Activated B cell treated with CpG ODN at 0.5 μM for 24 hours (primary cell): ENCODE measurements around the gene ASXL1. TPM values are rescaled to one million over a fixed set of nuclear protein-coding genes. Genes with fewer than 3 reads are reported as not detected.
"Not testable (repeated sequence)": the region's sequence is repeated elsewhere in the genome, so short reads cannot be mapped to it uniquely, and the experiment has no call there.

Experiments
- ATAC-seq: fragments of 200-7000 bp; cut with Tn5 transposase; one replicate; pipeline ENCODE4 v1.10.0; 2021; ENCODE audit warnings: low read depth, mild to moderate bottlenecking, moderate library complexity
- CTCF ChIA-PET: fragments of 350-600 bp; sonication (Branson Sonifier 250); formaldehyde crosslinking; loops from one replicate; lab custom pipeline; 2021; ENCODE audit warnings: antibody characterized with exemption; lab: Charles Lee
- POLR2A ChIA-PET: fragments of 350-600 bp; sonication (Branson Sonifier 250); formaldehyde crosslinking; loops from one replicate; lab custom pipeline; 2021; ENCODE audit warnings: antibody characterized with exemption; lab: Charles Lee
- DNase-seq: peaks from one replicate; pipeline ENCODE4 v3.0.0; 2022
- H3K27ac Mint-ChIP-seq: one replicate; pipeline ENCODE4 v1.8.0; 2020; ENCODE audit warnings: mixed read lengths
- H3K27me3 Mint-ChIP-seq: one replicate; pipeline ENCODE4 v1.8.0; 2021; ENCODE audit warnings: mixed read lengths
- H3K36me3 Mint-ChIP-seq: one replicate; pipeline ENCODE4 v1.8.0; 2021; ENCODE audit warnings: low read depth, mixed read lengths
- H3K4me1 Mint-ChIP-seq: one replicate; pipeline ENCODE4 v1.8.0; 2021; ENCODE audit warnings: mixed read lengths
- H3K4me3 Mint-ChIP-seq: one replicate; pipeline ENCODE4 v1.8.0; 2020; ENCODE audit warnings: mild to moderate bottlenecking, mixed read lengths
- H3K9me3 Mint-ChIP-seq: one replicate; pipeline ENCODE4 v1.8.0; 2020; ENCODE audit warnings: mixed read lengths
- intact Hi-C: fragments of 100-400 bp; cut with micrococcal nuclease; formaldehyde crosslinking; loops from one replicate; pipeline ENCODE4 v1.15.1; 2024
- total RNA-seq: library from RNA; stranded (reverse); gene quantifications from 2 replicates; pipeline ENCODE4 v1.2.3, GENCODE V29; 2022
- TF ChIP-seq, protein P1 (sequence below): fragments of 200-600 bp; IDR thresholded peaks from one replicate; pipeline ENCODE4 v1.8.0; 2022; ENCODE audit warnings: antibody characterized with exemption, mild to moderate bottlenecking

The ASXL1 gene
- total RNA-seq, 1 donor from 2014 or later = 169 TPM

DNA sequence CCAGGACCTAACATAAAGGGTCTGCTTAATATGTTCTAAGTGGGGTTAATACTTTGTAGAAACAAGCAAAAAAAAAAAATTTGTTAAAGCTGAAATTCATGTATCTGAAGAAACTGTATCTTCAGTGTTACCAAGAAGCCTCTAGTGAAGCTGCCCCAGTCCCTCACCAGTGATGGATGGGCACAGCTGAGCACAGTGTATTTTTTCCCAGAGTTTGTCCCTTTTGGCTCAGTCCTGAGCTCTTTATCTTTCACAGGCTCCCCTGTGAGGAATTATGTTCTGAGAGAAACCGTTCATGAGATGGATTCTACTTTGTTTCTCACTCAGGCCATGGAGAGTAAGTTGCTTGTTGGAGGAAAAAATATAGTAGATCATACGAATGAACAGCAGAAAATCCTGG lies 42.2 kb upstream of the ASXL1 start:
- TF ChIP-seq, protein P1, sequence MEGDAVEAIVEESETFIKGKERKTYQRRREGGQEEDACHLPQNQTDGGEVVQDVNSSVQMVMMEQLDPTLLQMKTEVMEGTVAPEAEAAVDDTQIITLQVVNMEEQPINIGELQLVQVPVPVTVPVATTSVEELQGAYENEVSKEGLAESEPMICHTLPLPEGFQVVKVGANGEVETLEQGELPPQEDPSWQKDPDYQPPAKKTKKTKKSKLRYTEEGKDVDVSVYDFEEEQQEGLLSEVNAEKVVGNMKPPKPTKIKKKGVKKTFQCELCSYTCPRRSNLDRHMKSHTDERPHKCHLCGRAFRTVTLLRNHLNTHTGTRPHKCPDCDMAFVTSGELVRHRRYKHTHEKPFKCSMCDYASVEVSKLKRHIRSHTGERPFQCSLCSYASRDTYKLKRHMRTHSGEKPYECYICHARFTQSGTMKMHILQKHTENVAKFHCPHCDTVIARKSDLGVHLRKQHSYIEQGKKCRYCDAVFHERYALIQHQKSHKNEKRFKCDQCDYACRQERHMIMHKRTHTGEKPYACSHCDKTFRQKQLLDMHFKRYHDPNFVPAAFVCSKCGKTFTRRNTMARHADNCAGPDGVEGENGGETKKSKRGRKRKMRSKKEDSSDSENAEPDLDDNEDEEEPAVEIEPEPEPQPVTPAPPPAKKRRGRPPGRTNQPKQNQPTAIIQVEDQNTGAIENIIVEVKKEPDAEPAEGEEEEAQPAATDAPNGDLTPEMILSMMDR = no peak
- no peak for DNase-seq
- ATAC-seq = no peak
- Mint-ChIP-seq H3K4me3 (no peak overlapping the region), H3K4me1 (no peaks in the 10 kb centered on the region), H3K27me3 (no peaks in the 10 kb centered on the region), H3K9me3 (no peaks in the 10 kb centered on the region), H3K27ac (peak overlapping the region; percentile 26), H3K36me3 (peaks cover 73% of the 10 kb centered on the region)
- intact Hi-C loops = no loop called here
- POLR2A ChIA-PET = interaction anchor here (0.6 kb wide), 1 partner anchor 270 kb away, joined by 3 read pairs; no protein-coding TSS in a partner anchor
- CTCF ChIA-PET = interaction anchor here (2.2 kb wide), 1 partner anchor 30 kb away, joined by 4 read pairs; no protein-coding TSS in a partner anchor

DNA sequence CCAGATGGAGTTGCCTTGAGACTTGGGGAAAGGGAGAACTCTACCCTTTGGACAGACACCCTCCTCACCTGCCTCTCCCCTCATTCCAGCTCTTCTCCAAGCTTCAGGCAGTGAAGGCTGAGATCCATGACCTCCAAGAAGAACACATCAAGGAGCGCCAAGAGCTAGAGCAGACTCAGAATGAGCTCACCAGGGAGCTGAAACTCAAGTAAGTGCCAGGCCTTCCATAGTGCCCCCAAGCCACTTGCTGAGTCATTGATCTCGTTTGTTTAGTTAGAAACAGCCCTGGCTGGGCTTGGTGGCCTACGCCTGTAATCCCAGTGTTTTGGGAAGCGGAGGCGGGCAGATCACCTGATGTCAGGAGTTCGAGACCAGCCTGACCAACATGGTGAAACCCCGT lies 41.5 kb upstream of the ASXL1 start:
- Mint-ChIP-seq H3K4me3 (no peak overlapping the region), H3K27ac (peak overlapping the region; percentile 77), H3K36me3 (peaks cover 75% of the 10 kb centered on the region), H3K4me1 (peaks cover 3% of the 10 kb centered on the region), H3K27me3 (no peaks in the 10 kb centered on the region), H3K9me3 (no peaks in the 10 kb centered on the region)
- ATAC-seq (no peak), DNase-seq (no peak)
- POLR2A ChIA-PET = interaction anchor here (0.7 kb wide), 1 partner anchor 10 kb away, joined by 3 read pairs; no protein-coding TSS in a partner anchor
- TF ChIP-seq, protein P1 = no peak
- intact Hi-C loops = no loop called here
- CTCF ChIA-PET = interaction anchor here (2.2 kb wide), 1 partner anchor 31 kb away, joined by 4 read pairs; no protein-coding TSS in a partner anchor

DNA sequence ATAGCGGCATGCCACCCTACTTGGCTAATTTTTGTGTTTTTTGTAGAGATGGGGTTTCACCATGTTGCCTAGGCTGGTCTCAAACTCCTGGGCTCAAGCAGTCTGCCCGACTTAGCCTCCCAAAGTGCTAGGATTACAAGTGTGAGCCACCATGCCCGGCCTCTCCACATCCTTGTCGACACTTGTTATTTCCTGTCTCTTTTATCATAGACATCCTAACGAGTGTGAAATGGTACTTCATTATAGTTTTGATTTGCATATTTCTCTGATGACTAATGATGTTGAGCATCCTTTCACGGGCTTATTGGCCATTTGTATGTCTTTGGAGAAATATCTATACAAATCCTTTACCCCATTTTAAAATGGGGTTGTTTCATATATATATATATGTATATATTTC lies 39.0 kb upstream of the ASXL1 start:
- no peak for ATAC-seq
- H3K4me1 Mint-ChIP-seq = peaks cover 5% of the 10 kb centered on the region
- H3K4me3 Mint-ChIP-seq = no peak overlapping the region
- no peaks in the 10 kb centered on the region for H3K9me3 Mint-ChIP-seq
- DNase-seq = no peak
- POLR2A ChIA-PET = no interaction called here
- no peaks in the 10 kb centered on the region for H3K27me3 Mint-ChIP-seq
- no peak overlapping the region for H3K27ac Mint-ChIP-seq
- H3K36me3 Mint-ChIP-seq = peaks cover 59% of the 10 kb centered on the region
- TF ChIP-seq, protein P1 = no peak
- CTCF ChIA-PET = interaction anchor here (0.6 kb wide), 1 partner anchor 176 kb away, joined by 3 read pairs; no protein-coding TSS in a partner anchor
- intact Hi-C loops = no loop called here

DNA sequence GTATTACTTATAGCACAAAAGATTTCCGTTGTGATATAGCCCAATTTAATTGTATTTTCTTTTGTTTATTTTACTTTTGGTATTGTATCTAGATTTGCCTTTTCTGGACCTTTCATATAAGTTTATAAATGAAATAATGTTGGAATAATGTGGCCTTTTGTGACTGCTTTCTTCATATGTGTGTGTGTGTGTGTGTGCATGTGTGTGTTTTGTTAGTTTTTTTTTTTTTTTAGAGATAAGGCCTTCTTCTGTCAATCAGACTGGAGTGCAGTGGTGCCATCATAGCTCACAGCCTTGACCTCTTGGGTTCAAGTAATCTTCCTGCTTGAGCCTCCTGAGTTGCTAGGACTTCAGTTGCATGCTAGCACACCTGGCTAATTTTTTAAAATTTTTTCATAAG lies 37.8 kb upstream of the ASXL1 start:
- no peak for DNase-seq
- ChIA-PET CTCF (interaction anchor here (0.7 kb wide), 1 partner anchor 334 kb away, joined by 3 read pairs; no protein-coding TSS in a partner anchor), POLR2A (interaction anchor here (0.5 to 0.6 kb wide), 3 partner anchors 19 to 56 kb away, joined by 3 read pairs; no protein-coding TSS in a partner anchor)
- TF ChIP-seq, protein P1 = no peak
- Mint-ChIP-seq H3K4me1 (peaks cover 5% of the 10 kb centered on the region), H3K9me3 (no peaks in the 10 kb centered on the region), H3K36me3 (peaks cover 53% of the 10 kb centered on the region), H3K4me3 (no peak overlapping the region), H3K27ac (no peak overlapping the region), H3K27me3 (no peaks in the 10 kb centered on the region)
- no peak for ATAC-seq
- intact Hi-C loops = no loop called here

DNA sequence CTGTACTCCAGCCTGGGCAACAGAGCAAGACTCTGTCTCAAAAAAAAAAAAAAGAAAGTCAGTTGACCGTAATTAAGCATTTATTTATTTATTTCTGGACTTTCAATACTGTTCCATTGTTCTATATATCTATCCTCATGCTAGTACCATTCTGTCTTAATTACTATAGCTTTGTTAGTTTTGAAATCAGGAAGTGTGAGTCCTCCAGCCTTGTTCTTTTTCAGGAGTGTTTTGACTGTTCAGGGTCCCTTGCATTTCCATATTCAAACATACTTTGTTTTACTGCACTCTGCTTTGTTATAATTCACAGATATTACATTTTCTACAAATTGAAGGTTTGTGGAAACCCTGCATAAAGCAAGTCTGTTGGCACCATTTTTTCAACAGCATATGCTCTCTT lies 36.7 kb upstream of the ASXL1 start:
- H3K27me3 Mint-ChIP-seq = no peaks in the 10 kb centered on the region
- H3K36me3 Mint-ChIP-seq = peaks cover 47% of the 10 kb centered on the region
- TF ChIP-seq, protein P1 = no peak
- H3K4me1 Mint-ChIP-seq = peaks cover 5% of the 10 kb centered on the region
- ChIA-PET CTCF (interaction anchor here (0.6 kb wide), 1 partner anchor 18 kb away, joined by 3 read pairs; no protein-coding TSS in a partner anchor), POLR2A (no interaction called here)
- intact Hi-C loops = no loop called here
- no peaks in the 10 kb centered on the region for H3K9me3 Mint-ChIP-seq
- H3K4me3 Mint-ChIP-seq = no peak overlapping the region
- DNase-seq = no peak
- no peak for ATAC-seq
- no peak overlapping the region for H3K27ac Mint-ChIP-seq

DNA sequence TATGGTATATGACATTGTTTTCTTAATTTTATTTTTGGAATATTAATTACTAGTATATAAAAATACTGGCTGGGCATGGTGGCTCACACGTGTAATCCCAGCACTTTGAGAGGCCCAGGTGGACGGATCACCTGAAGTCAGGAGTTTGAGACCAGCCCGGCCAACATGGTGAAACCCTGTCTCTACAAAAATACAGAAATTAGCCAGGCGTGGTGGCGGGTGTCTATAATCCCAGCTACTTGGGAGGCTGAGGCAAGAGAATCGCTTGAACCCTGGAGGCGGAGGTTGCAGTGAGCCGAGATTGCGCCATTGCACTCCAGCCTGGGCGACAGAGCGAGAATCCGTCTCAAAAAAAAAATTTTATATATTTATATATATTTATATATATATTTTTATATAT lies 35.9 kb upstream of the ASXL1 start:
- H3K4me3 Mint-ChIP-seq, POLR2A ChIA-PET, DNase-seq, H3K27me3 Mint-ChIP-seq, CTCF ChIA-PET, intact Hi-C loops, ATAC-seq, H3K9me3 Mint-ChIP-seq, H3K27ac Mint-ChIP-seq, H3K4me1 Mint-ChIP-seq: not testable (repeated sequence)
- peaks cover 47% of the 10 kb centered on the region for H3K36me3 Mint-ChIP-seq

DNA sequence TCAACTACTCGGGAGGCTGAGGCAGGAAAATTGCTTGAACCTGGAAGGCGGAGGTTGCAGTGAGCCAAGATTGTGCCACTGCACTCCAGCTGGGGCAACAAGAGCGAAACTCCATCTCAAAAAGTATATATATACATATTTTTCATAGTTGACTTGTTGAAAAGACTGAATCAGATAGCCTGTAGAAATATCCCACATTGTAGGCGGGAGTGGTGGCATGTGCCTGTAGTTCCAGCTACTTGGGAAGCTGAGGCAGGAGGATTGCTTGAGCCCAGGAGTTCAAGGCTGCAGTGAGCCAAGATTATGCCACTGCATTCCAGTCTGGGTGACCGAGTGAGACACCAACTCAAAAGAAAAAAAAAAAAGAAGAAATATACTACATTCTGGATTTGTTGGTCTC lies 34.4 kb upstream of the ASXL1 start:
- H3K4me3 Mint-ChIP-seq, H3K4me1 Mint-ChIP-seq, H3K27me3 Mint-ChIP-seq, ATAC-seq, CTCF ChIA-PET, DNase-seq, H3K9me3 Mint-ChIP-seq, intact Hi-C loops, POLR2A ChIA-PET, H3K27ac Mint-ChIP-seq: not testable (repeated sequence)
- H3K36me3 Mint-ChIP-seq = peaks cover 42% of the 10 kb centered on the region
